GM18499 (cell line): ENCODE data around the gene ASB12.

Experiments
- ATAC-seq: cut with Tn5 transposase; IDR thresholded peaks from one replicate; pipeline ENCODE4 v1.9.1; 2021; ENCODE audit warnings: moderate number of reproducible peaks; ENCODE audit not compliant: insufficient read depth, unreplicated experiment

Gene ASB12

DNA sequence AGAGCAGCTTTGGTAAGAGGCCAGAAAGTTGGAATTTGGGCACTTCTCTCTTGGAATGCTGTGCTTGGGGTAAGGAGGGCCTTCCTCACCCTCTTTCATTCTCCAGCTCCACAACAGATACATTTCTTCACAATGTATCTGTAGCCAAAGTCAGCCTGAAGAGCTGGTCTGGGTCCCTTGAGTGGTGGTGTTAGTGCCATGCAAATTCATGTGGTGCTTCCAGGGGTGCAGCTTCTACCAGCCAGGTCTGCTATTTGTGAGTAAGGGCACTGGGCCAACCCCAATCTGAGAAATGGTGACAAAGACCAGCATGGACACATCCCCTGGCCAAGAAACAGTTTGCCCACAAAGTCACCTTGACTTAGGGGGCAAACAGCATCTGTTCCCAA lies 42.7 kb downstream of the ASB12 start:
- no peak for ATAC-seq

DNA sequence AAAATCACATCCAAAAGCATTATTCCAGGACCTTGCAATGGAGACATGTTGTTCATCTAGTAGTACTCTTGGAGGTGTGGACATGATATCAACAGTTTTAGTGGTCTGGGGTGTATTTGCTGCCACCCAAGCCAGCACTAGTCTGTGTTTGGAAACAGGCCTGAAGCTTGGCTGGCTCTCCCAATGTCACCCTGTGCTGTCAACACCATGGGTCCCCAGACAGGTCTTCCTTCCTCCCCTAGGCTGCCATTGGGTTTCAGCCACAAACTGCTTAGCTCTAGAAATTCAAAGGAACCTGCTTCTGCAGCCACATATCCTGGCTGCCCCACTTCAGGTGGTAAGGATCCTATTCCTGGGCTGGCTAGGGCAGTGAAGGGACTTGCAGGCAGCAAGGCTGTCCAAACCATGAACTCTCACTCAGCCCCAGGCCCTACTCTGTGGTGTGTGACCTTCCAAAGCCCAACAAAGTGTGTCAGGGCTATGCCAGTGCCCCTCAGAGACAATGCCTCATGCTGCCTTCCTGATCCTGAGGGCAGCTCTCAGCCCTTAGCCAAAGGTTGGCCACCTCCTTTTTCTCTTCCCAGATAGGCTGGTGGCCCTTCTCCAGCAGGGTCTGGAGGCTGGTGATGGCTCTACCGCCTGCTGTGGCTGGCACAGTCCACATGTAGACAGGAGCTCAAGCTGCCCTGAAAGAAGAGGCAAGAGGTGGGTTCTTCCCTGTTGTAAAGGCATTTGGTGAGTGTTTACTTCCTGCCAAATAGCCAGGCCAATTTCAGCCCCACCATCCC lies 43.2 kb downstream of the ASB12 start:
- no peak for ATAC-seq

DNA sequence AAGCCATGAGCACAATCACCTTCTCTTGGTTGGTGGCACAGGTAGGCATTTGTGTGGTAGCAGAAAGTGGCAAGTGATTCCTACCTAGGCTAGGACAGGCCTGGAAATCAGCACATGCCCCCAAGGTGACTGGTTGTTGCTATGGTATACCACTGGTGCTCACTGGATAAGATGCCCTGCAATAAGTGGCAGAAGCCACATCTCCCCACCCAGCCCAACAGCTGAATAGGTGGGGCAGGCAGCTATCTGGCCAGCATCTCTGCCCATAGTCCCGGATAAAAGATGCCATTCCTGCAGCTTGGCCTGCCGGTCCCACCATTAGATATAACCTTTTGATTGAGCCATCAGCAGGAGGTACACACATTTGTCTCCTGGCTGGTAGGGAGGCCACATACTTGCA lies 46.0 kb downstream of the ASB12 start:
- no peak for ATAC-seq

- no peak for ATAC-seq
These were observed 48.2 kb downstream of the ASB12 start for GRCh38 chrX:64182208-64182607.

DNA sequence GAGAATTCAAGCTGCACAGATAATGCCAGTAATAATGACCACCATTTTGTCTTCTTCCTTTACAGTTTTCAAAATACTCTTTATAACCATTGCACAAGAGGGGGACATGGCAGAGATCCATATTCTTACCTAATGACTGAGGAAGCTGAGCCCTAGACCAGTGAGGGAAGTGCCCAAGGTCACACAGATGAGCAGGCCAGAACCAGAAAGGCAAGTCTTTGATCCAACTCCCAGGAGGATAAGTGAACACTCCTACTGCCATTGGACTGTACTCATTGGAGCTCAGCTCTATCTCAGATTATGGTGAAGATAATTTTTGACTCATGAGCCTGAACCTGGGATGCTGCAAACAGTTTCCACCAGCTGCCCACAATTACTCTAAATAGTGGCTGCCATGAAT lies 53.5 kb downstream of the ASB12 start:
- no peak for ATAC-seq
